ENCODE results near the gene PROSER2. TPM values are rescaled to one million over a fixed set of nuclear protein-coding genes. Genes with fewer than 3 reads are reported as not detected.

PROSER2 gene
- total RNA-seq, 1 experiment from 2014 or later: 10.6 TPM

- WGBS (ENCODE audit: extremely low coverage, insufficient read length, low lambda C conversion rate): no CpG with 5 or more reads among the region's 13 CpGs
- no peak overlapping the region for H3K9ac ChIP-seq (ENCODE audit: extremely low read depth, insufficient read length, low read length)
- H3K27ac ChIP-seq (ENCODE audit: insufficient read length, low read depth, low read length): no peak overlapping the region
These were observed 62.4 kb downstream of the PROSER2 start for GRCh38 chr10:11885437-11886137.

More at GRCh38 chr10:11885437-11886137, 62.4 kb downstream of the PROSER2 start:
- Histone ChIP-seq H3K79me2 (ENCODE audit: insufficient read depth, low read length) (no peaks in the 10 kb centered on the region), H2BK120ac (ENCODE audit: low read depth, low read length, poor library complexity, severe bottlenecking) (no peak overlapping the region), H2BK15ac (ENCODE audit: low read depth, low read length) (no peak overlapping the region), H3K18ac (ENCODE audit: insufficient read length, low read depth, low read length) (no peak overlapping the region), H3K14ac (ENCODE audit: insufficient read depth, low read length) (no peak overlapping the region; the same call in 1 of the 2 replicates), H2BK5ac (ENCODE audit: insufficient read length, low read length) (no peak overlapping the region), H3K79me1 (ENCODE audit: insufficient read depth, low read depth, low read length, poor library complexity, severe bottlenecking) (no peaks in the 10 kb centered on the region), H3K9me3 (ENCODE audit: control insufficient read depth, low read depth, low read length) (no peaks in the 10 kb centered on the region), H2AFZ (ENCODE audit: low read length) (no peak overlapping the region), H4K8ac (replicated peaks; ENCODE audit: insufficient read length, low read depth, low read length) (no peak overlapping the region), H2BK12ac (ENCODE audit: insufficient read length, low read depth, low read length) (no peak overlapping the region), H4K20me1 (ENCODE audit: control insufficient read depth, insufficient read depth, insufficient read length) (no peaks in the 10 kb centered on the region), H4K5ac (ENCODE audit: insufficient read length, low read depth, low read length) (no peak overlapping the region), H3K4me1 (ENCODE audit: insufficient read depth, low read length) (no peaks in the 10 kb centered on the region), H3K23ac (ENCODE audit: insufficient read length, low read depth, low read length) (no peak overlapping the region), H4K91ac (ENCODE audit: insufficient read length, low read depth, low read length) (no peak overlapping the region), H3K4ac (ENCODE audit: low read depth, low read length) (no peak overlapping the region), H2BK20ac (ENCODE audit: low read depth, low read length, poor library complexity, severe bottlenecking) (no peak overlapping the region), H2AK5ac (ENCODE audit: insufficient read length, low read length) (no peak overlapping the region), H3T11ph (ENCODE audit: low read length) (no peak overlapping the region), H3K23me2 (ENCODE audit: insufficient read length, low read depth, low read length, poor library complexity, severe bottlenecking) (no peaks in the 10 kb centered on the region), H3K27me3 (ENCODE audit: insufficient read depth, low read length) (no peaks in the 10 kb centered on the region), H3K4me2 (ENCODE audit: insufficient read depth, insufficient read length, low read length) (no peak overlapping the region), H3K56ac (ENCODE audit: insufficient read length, low read depth, low read length) (no peak overlapping the region)
- Mint-ChIP-seq H3K36me3 (ENCODE audit: insufficient read depth in 1 of 3, low read depth in 3 of 3) (no peaks in the 10 kb centered on the region), H3K27me3 (ENCODE audit: low read depth) (no peaks in the 10 kb centered on the region), H3K4me3 (no peak overlapping the region), H3K9me3 (no peaks in the 10 kb centered on the region; a peak in 1 of 5 replicates), H3K4me1 (peaks cover 5 to 6% of the 10 kb centered on the region in 2 experiments), H3K27ac (no peak overlapping the region)
- no peak for DNase-seq
- TF ChIP-seq, protein P1, sequence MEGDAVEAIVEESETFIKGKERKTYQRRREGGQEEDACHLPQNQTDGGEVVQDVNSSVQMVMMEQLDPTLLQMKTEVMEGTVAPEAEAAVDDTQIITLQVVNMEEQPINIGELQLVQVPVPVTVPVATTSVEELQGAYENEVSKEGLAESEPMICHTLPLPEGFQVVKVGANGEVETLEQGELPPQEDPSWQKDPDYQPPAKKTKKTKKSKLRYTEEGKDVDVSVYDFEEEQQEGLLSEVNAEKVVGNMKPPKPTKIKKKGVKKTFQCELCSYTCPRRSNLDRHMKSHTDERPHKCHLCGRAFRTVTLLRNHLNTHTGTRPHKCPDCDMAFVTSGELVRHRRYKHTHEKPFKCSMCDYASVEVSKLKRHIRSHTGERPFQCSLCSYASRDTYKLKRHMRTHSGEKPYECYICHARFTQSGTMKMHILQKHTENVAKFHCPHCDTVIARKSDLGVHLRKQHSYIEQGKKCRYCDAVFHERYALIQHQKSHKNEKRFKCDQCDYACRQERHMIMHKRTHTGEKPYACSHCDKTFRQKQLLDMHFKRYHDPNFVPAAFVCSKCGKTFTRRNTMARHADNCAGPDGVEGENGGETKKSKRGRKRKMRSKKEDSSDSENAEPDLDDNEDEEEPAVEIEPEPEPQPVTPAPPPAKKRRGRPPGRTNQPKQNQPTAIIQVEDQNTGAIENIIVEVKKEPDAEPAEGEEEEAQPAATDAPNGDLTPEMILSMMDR (conservative IDR thresholded peaks at IDR 0.05): no peak
